Activated CD4-positive, alpha-beta T cell treated with anti-CD3 and anti-CD28 coated beads for 48 hours (primary cell): ENCODE results near the gene MVB12B.

ENCODE experiments used
- DNase-seq: peaks from one replicate; pipeline ENCODE4 v3.0.0-alpha.2; 2020

MVB12B gene

DNA sequence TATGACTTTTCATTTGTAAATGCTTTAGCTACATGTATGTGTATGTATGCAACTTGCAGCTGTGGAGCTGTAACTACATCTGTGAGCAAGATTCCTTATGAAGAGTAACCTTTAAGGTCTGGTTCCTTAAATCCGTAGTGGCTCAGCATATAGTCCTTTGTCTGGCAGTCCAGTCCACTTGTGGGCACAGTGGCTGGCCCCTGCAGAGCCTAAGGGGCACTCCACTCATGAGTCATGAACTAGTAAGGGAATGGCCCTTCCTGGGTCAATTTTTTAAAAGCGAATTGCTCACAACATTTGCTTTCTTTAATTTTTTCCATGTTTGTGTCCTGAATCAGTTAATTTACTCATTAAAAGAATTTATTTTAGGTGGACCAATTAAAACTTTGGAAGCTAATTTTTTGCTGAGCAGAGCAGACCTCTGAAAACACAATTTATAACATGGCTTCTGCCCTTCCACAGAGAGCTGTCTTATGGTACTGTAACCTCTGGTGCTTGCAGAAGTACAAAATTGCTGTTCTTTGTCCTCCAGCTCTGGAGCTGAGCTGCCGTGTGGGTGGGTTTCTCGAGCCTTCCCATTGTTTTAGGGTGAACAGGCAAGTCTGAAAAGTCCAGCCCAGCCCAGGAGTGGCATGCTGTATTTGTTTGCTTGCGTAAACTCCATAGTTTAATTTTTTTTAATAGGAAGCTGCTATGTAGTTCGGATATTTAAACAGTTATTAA is 110.1 kb downstream of the MVB12B start:
- no peak for DNase-seq

DNA sequence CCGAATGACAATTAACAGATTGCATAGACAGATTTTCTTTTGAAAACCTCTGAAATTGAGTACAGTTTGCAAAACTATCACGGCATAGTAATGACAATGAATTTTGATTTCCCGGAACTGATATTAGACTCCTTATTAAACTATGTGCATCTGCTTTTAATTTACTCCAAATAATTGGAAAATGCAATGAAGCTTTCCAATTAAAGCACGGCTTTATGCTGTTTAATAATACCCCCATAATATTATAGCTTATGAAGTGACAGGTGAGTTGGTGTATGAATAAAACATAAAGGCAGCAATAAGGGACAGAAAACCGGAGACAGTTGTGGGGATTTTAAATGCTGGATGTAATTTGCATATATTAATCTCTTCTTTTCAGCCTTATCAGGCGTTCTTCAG is 110.6 kb downstream of the MVB12B start:
- DNase-seq, result no peak

DNA sequence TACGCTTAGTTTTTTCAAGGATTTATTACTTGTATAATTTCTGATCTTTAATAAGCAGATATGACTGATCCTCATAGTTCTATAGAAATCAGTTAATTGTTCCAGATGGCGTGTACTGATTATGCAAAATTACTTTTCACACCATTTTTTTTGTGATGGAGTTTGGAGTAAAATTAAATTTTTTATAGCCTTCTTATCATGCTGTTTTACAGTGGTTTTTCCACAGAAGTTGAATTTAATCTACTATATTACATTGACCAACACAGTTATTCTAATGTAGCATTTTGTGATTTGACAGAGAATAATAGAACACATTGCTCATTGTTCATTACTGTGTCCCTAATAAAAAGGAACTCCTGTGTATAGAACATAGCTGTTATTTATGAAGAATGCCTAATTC is 111.1 kb downstream of the MVB12B start:
- DNase-seq, result no peak

DNA sequence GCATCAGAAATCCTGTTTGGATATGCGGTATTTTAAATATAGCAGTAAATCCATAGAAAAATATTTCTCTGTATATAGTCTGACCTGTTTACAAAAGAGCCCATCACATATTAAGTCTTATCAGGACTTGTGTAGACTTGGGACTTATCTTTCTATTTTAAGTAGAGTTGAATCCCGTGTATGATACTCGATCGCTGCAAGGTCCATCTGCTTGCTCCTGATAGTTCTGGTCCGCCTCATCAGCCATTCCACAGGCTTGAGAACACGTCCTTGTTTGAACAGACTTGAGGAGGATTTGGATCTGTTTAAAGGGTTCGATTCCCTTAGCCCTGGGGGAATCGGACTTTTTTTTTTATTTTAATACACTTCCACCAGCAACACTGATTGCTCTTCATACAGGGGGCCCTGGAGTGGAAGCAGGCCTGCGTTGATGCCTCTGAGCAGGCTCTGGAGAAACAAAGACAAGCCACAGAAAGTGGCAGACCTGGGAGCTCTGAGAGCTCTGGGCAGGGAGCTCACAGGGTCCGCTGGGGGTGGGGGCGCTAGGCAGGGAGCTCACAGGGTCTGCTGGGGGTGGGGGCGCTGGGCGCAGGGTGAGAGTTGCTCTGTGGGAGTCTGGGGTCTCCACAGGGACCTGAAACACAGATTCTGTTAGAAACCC is 112.2 kb downstream of the MVB12B start:
- DNase-seq, result no peak

DNA sequence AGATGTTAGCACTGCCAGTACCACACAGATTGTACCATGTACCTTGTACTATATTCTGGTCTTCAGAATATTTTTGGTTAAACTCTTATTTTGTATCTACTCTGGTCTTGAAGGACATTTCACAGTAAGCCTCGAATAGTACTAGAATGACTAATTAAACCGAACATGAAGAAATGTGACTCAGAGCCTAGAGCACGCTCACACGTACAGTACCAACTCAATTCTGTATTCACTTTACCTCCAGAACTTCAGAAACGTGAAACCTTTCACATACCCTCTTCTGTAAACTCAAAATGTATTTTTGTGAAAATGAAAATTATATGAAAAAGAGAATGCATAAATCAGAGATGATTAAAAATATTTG is 112.8 kb downstream of the MVB12B start:
- peak; percentile 18 for DNase-seq

- DNase-seq, result no peak
Observed at GRCh38 chr9:126439883-126440653, 113.4 kb downstream of the MVB12B start.

DNA sequence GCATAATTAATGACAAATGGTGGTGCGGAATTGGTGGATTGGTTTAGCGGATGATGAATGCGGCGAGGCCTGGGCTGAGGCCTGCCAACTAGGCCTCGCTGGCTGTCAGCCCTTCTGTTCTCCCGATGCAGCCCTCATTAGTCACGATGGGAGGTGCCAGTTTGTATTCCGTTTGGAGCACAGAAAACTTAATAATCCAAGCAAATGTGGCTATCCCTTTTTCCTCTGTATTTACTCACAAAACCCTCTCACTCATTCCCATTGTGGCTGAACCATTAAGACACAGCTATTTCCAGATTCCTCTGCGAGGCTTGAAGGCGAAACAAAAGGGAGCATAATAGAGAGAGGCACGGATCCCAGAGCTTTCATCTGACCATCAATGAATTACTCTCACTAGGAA is 114.3 kb downstream of the MVB12B start:
- DNase-seq, result no peak

DNA sequence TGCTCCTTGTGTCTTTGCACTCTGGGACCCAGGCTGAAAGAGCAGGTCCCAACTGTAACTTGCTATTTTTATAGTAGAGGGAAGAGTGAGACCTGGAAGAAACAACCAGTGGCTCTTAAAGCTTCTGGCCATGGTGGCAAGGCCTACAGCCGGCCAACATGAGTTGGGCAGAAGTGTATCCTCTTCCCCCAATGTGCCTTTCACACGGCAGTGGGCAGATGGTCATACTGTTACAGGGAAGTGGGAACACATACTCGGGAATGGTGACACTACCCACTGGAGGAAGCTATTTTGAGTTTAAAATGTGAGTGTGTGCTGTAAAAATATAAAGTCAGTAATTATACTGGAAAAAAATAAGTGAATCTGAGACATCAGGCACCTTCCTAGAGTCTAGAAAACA is 116.0 kb downstream of the MVB12B start:
- DNase-seq, result no peak

GRCh38 chr9:126443144-126443543 is 116.5 kb downstream of the MVB12B start:
- no peak for DNase-seq

DNA sequence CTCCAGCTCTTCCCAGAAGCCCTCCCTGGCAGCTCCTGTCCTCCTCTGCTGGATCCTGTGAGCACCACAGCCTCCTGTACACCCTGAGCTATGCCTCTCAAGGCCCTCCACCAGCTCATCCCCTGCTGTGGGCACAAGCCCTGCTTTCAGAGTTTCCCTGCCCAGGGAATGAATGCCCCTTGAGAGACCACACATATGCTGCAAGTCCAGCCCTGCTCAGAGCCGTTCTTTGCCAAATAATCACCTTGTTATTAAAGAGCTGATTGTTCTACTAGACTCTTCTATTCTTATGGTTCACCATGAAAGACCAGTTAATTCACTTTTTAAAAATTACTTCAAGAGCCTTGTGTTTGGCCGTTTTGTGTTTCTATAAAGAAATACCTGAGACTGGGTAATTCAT is 121.5 kb downstream of the MVB12B start:
- no peak for DNase-seq

GRCh38 chr9:126448865-126449577 is 122.4 kb downstream of the MVB12B start:
- DNase-seq, result no peak

GRCh38 chr9:126449725-126450667 is 123.4 kb downstream of the MVB12B start:
- DNase-seq, result no peak

- DNase-seq, result no peak
Observed at GRCh38 chr9:126450668-126451205, 124.1 kb downstream of the MVB12B start.

DNA sequence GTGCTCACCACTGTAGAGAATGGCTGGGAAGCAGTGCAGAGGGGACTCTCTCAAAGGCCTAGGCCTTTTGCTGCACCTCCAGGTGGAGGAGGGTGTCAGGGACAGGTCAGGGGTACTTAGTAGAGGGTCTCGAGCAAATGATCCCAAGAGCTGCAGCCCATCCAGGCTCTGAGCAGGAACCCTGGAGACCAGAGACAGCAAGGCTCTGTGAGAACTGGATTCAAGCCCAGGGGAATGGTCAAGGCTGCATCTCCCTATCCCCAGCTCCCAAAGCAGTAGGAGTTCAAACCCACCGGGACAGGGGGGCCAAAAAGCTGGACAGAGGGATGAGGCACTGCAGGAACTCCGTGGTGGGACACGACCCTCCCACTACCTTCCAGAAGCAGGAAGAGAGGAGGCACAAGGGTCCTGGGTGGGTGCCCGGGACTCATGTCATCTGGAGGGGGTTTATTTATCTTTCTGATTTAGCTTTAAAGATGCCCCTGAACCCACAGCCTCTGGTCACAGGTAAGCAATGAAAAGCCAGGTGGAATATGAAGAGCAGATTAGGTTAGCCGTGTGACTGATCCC is 124.8 kb downstream of the MVB12B start:
- no peak for DNase-seq

- DNase-seq, result no peak
Observed at GRCh38 chr9:126452106-126452505, 125.5 kb downstream of the MVB12B start.

DNA sequence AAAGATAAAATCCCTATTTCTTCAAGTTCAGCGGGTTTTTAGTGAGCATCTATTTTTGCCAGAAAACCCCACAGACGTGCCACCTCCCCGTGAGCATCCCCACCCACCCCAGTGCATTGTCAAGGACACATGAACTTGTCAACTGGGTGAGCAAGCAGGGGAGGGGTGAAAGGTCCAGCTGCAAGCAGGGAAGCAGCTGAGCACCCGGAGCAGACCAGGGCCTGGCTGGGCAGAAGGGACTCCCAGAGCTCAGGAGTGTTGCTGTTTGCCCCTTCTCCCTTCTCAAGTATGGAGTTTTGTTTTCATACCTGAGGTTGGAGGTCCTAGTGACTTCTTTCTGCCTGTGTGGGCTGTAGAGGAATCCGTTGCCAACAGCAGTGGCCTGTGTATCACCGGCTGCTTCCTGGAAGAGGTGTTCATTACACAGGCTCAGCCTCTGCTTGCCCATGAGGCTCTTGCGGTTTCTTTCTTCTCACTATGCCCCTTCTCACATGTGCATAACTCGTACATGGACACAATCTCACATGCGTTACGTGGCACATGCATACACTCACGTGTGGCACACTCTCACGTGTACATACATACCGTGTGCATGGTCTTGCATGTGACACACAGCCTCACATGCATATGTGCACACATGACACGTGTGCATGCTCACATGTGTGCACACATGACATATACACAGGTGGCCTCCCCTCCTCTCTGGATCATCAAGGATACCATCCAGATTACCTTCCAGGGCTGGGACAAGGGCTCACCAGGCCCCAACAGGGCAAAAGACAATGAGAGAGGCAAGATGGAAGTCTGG is 126.7 kb downstream of the MVB12B start:
- no peak for DNase-seq

DNA sequence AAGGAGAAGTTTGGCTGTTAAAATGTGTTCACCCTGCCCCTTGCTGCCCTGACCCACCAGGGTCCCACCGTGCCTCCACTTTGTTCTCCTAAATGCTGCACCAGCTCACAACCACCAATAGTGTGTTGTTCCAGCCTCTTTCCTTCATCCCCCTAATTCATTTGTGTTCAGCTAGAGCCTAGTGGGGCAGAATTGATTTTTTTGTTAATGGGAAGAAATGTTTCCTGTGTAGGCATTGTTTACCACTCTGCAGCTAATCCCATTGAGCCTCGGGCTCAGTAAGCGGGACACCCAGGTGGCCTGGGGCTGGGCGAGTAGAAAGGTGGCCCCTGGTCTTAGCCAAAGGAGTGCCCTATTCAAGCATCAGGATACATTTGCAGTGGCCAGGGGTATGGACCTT is 127.6 kb downstream of the MVB12B start:
- DNase-seq, result no peak

GRCh38 chr9:126454795-126455194 is 128.2 kb downstream of the MVB12B start:
- DNase-seq, result no peak

DNA sequence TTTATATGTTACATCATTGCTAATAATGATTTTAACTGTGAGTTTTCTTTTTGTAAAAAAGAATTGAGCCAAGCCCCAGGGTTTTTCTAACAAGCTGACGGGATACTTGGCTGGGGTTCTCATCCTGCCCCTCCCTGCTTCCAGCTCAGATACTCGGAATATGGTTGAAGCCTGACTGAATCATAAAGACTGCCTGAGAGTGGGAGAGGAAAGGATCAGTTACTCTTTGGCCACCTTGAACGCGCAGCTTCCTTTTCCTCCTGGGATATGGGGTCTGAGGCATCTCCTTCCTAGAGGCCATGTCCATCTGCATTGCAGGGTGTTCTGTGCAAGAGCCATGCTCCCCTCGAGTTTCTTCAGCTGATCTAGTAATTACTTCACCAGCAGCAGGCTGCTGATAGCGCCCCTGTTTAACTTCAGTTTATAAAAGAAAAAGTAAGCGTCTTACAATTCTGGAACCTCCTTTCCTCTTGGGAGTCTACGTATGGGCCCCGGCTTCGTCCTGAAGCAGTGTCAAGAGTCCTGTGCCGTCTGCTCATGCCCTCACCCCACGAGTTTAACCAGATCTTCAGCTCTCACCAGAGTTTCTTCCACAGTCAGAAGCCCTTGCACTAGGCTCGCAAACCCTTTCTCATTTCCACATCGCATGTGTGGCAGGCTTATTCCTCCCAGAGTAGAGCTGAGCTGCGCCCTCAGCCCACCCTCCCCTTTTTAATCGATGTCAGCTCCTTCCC is 130.0 kb downstream of the MVB12B start:
- no peak for DNase-seq

DNA sequence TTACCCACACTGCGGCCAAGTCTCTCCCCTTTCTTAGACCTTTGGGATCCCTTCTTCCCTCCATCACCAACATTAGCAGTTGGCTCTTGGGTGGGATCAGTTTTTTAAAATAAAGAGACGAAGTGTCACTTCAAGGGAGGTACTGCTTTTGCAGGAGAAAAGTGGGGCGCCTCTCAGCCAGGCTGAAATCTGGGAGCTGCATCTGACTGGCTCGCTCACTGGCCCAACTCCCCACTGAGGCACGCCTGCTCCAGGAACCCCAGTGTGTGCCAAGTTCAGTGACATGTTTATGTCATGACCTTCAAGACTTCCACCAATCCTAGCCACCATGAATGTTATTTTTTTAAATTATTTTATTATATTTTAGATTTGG is 130.5 kb downstream of the MVB12B start:
- no peak for DNase-seq
